Astrocyte (in vitro differentiated cells and primary cell): ENCODE measurements around the gene KCTD15. TPM values are rescaled to one million over a fixed set of nuclear protein-coding genes. Genes with fewer than 3 reads are reported as not detected.

Experiments
- DNase-seq: peaks from one replicate; pipeline ENCODE4 v3.0.0-alpha.2; 2010; ENCODE audit warnings: low read depth
- FAIRE-seq: peaks from 2 replicates; lab custom pipeline; 2011; peaks lifted over from hg19 to GRCh38; lab: Jason Lieb, UNC
- H2AFZ ChIP-seq: 2 replicates; pipeline ENCODE4 v1.6.0; 2012; ENCODE audit warnings: low read depth, low read length, inconsistent platforms
- H3K27ac ChIP-seq: 2 replicates; pipeline ENCODE4 v1.5.1; 2011; ENCODE audit warnings: low read depth, low read length, inconsistent platforms
- H3K27me3 ChIP-seq: 2 replicates; pipeline ENCODE4 v1.6.0; 2011; ENCODE audit warnings: low read length, inconsistent platforms; ENCODE audit not compliant: insufficient read depth
- H3K36me3 ChIP-seq: 2 replicates; pipeline ENCODE4 v1.5.1; 2011; ENCODE audit warnings: low read length, inconsistent platforms; ENCODE audit not compliant: insufficient read depth
- H3K4me1 ChIP-seq: 2 replicates; pipeline ENCODE4 v1.5.1; 2011; ENCODE audit warnings: low read length, inconsistent platforms; ENCODE audit not compliant: insufficient read depth
- H3K4me2 ChIP-seq: 2 replicates; pipeline ENCODE4 v1.6.0; 2012; ENCODE audit warnings: low read length, inconsistent platforms
- H3K4me3 ChIP-seq: 2 replicates; pipeline ENCODE4 v1.5.1; 2011; ENCODE audit warnings: low read depth, mild to moderate bottlenecking, low read length, inconsistent platforms; ENCODE audit not compliant: insufficient read depth
- H3K79me2 ChIP-seq: 2 replicates; pipeline ENCODE4 v1.6.0; 2012; ENCODE audit warnings: mild to moderate bottlenecking, low read length, inconsistent platforms; ENCODE audit not compliant: insufficient read depth
- H3K9ac ChIP-seq: 2 replicates; pipeline ENCODE4 v1.6.0; 2012; ENCODE audit warnings: mild to moderate bottlenecking, low read length, inconsistent platforms
- H3K9me3 ChIP-seq: 2 replicates; pipeline ENCODE4 v1.5.1; 2012; ENCODE audit warnings: low read depth, mild to moderate bottlenecking, low read length, inconsistent platforms; ENCODE audit not compliant: insufficient read depth
- H4K20me1 ChIP-seq: 2 replicates; pipeline ENCODE4 v1.6.0; 2012; ENCODE audit warnings: low read length, inconsistent platforms; ENCODE audit not compliant: insufficient read depth
- H3K27ac Mint-ChIP-seq: one replicate; pipeline ENCODE4 v1.8.0; 2021; ENCODE audit warnings: mild to moderate bottlenecking, mixed read lengths; ENCODE audit not compliant: unreplicated experiment
- H3K27me3 Mint-ChIP-seq: one replicate; pipeline ENCODE4 v1.8.0; 2021; ENCODE audit warnings: low read depth, mixed read lengths; ENCODE audit not compliant: unreplicated experiment
- H3K36me3 Mint-ChIP-seq: one replicate; pipeline ENCODE4 v1.8.0; 2021; ENCODE audit warnings: low read depth, mixed read lengths; ENCODE audit not compliant: unreplicated experiment
- H3K4me1 Mint-ChIP-seq: one replicate; pipeline ENCODE4 v1.8.0; 2021; ENCODE audit warnings: low read depth, mixed read lengths; ENCODE audit not compliant: unreplicated experiment
- H3K4me3 Mint-ChIP-seq: one replicate; pipeline ENCODE4 v1.8.0; 2021; ENCODE audit warnings: mild to moderate bottlenecking, moderate library complexity, mixed read lengths; ENCODE audit not compliant: unreplicated experiment
- H3K9me3 Mint-ChIP-seq: one replicate; pipeline ENCODE4 v1.8.0; 2021; ENCODE audit warnings: mild to moderate bottlenecking, mixed read lengths; ENCODE audit not compliant: unreplicated experiment
- EZH2 ChIP-seq: IDR thresholded peaks from 2 replicates; pipeline ENCODE4 v1.6.1; 2012; ENCODE audit warnings: mild to moderate bottlenecking, low read length, inconsistent platforms; ENCODE audit not compliant: insufficient read depth
- total RNA-seq: library from RNA; stranded (reverse); gene quantifications from 2 replicates; pipeline ENCODE4 v1.2.1, GENCODE V29; 2021
- TF ChIP-seq, protein P1 (sequence below): IDR thresholded peaks from 2 replicates; pipeline ENCODE4 v1.5.1; 2011; ENCODE audit warnings: low read depth, mild to moderate bottlenecking, inconsistent platforms, low read length, moderate library complexity; ENCODE audit not compliant: insufficient read depth

The KCTD15 gene
- total RNA-seq, 1 donor from 2014 or later = 43.3 TPM

DNA sequence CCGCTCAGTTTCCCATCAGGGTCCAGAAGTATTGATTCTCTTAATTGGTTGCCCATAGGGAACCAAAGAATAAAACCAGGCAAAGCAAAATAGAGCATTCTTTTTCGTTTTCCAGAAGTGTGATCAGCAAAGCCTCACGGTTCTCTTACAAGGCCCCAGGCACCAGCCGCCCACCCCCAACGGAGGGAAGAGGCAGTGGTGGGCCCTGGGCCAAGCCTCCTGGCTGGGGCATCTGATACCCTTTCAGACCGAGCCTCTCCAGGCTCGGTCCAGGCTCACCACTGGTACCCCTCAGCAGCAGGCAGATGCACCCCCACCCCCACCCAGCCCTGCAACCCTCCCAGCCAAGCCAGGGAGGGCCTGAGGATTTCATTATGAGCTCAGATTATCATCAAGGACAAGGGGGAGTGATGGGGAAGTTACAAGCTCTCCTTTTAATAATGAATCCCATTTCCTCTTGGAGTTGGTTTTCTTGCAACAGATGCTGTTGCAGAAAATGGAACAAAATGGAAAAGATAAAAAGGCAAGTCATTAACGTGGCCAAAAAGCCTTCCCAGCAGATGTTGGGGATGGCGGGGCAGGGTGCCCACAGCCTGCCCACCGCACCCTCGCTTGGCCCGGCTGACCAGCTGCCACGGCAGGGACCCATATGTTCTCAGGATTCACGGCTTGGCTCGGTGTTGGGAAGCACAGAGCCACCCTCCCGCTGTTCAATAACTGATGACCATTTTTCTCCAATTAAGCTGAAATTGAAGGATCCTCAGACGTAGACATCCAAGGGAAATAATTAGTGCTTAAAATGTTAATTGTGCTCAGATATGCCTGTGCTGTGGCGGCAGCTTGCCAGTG lies 45.9 kb upstream of the KCTD15 start:
- DNase-seq (no peak), FAIRE-seq (no peak)
- Histone ChIP-seq H3K9me3 (no peaks in the 10 kb centered on the region), H4K20me1 (no peaks in the 10 kb centered on the region), H3K9ac (no peak overlapping the region), H3K4me2 (no peak overlapping the region), H3K27ac (no peak overlapping the region), H3K36me3 (no peaks in the 10 kb centered on the region), H3K4me1 (no peaks in the 10 kb centered on the region), H3K4me3 (no peak overlapping the region), H3K27me3 (peaks cover 3% of the 10 kb centered on the region), H2AFZ (no peak overlapping the region), H3K79me2 (no peaks in the 10 kb centered on the region)
- H3K4me1 Mint-ChIP-seq = no peaks in the 10 kb centered on the region
- H3K27ac Mint-ChIP-seq = no peak overlapping the region
- no peaks in the 10 kb centered on the region for H3K9me3 Mint-ChIP-seq
- no peak overlapping the region for H3K4me3 Mint-ChIP-seq
- no peaks in the 10 kb centered on the region for H3K36me3 Mint-ChIP-seq
- peaks cover 39% of the 10 kb centered on the region for H3K27me3 Mint-ChIP-seq
- TF ChIP-seq, protein P1, sequence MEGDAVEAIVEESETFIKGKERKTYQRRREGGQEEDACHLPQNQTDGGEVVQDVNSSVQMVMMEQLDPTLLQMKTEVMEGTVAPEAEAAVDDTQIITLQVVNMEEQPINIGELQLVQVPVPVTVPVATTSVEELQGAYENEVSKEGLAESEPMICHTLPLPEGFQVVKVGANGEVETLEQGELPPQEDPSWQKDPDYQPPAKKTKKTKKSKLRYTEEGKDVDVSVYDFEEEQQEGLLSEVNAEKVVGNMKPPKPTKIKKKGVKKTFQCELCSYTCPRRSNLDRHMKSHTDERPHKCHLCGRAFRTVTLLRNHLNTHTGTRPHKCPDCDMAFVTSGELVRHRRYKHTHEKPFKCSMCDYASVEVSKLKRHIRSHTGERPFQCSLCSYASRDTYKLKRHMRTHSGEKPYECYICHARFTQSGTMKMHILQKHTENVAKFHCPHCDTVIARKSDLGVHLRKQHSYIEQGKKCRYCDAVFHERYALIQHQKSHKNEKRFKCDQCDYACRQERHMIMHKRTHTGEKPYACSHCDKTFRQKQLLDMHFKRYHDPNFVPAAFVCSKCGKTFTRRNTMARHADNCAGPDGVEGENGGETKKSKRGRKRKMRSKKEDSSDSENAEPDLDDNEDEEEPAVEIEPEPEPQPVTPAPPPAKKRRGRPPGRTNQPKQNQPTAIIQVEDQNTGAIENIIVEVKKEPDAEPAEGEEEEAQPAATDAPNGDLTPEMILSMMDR = no peak
- no peak for TF ChIP-seq EZH2

DNA sequence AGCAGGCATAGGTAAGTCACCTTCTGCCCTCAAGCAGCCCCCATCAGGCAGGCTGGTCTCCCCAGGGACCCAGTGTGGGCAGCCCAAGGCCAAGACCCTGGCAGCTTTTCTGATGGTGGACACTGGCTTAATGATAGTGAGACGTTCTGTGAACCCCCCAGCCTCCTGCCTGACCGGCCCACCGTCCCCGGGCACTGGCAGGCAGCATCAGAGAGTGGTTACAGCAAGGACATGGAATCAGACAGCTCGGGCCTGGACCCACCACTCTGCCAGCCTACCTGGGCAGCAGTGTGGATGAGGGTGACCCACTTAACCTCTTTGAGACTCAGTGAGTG lies 45.3 kb upstream of the KCTD15 start:
- Histone ChIP-seq H4K20me1 (no peaks in the 10 kb centered on the region), H3K27me3 (peaks cover 3% of the 10 kb centered on the region), H3K9ac (no peak overlapping the region), H3K27ac (no peak overlapping the region), H3K9me3 (no peaks in the 10 kb centered on the region), H3K4me3 (no peak overlapping the region), H2AFZ (no peak overlapping the region), H3K4me1 (no peaks in the 10 kb centered on the region), H3K4me2 (no peak overlapping the region), H3K79me2 (no peaks in the 10 kb centered on the region), H3K36me3 (no peaks in the 10 kb centered on the region)
- no peak for FAIRE-seq
- Mint-ChIP-seq H3K27ac (no peak overlapping the region), H3K36me3 (no peaks in the 10 kb centered on the region), H3K4me1 (no peaks in the 10 kb centered on the region), H3K9me3 (no peaks in the 10 kb centered on the region), H3K4me3 (no peak overlapping the region), H3K27me3 (peaks cover 37% of the 10 kb centered on the region)
- DNase-seq = no peak
- TF ChIP-seq, protein P1 = no peak
- TF ChIP-seq EZH2 = no peak
